A549 (cell line): ENCODE results near the gene PLCH2. TPM values are rescaled to one million over a fixed set of nuclear protein-coding genes. Genes with fewer than 3 reads are reported as not detected.

Source experiments
- ATAC-seq, 2 experiments: fragments of 200-7000 bp in 1 of 2; fragments of >200 bp in 1 of 2; cut with Nextera tagmentation in 1 of 2; cut with Tn5 transposase in 1 of 2; 3 replicates each; pipeline versions ENCODE4 v1.8.0 to v1.9.1; 2018 to 2020; ENCODE audit warnings: mild to moderate bottlenecking in 1 of 2, moderate library complexity in 1 of 2
- CTCF ChIA-PET: fragments of 300-600 bp; sonication (Branson Sonifier 250); formaldehyde crosslinking; extraction: SDS; loops from one replicate; lab custom pipeline; 2021; ENCODE audit warnings: antibody characterized with exemption, inconsistent platforms; lab: Yijun Ruan, JAX
- POLR2A ChIA-PET: fragments of 350-600 bp; formaldehyde crosslinking; extraction: SDS; loops from one replicate; lab custom pipeline; 2021; ENCODE audit warnings: antibody characterized with exemption, inconsistent platforms; lab: Yijun Ruan, JAX
- DNase-seq, 2 experiments: peaks; one replicate each; pipeline versions ENCODE4 v3.0.0 to v3.0.0-alpha.2; 2011 to 2016; ENCODE audit warnings: low read depth in 1 of 2, low spot score in 1 of 2
- FAIRE-seq: peaks from 2 replicates; lab custom pipeline; 2011; peaks lifted over from hg19 to GRCh38; lab: Jason Lieb, UNC
- H3K27ac ChIP-seq, 2 experiments: fragments of >200 bp; sonication (Bioruptor Twin); formaldehyde crosslinking; 3 replicates each; pipeline ENCODE4 v1.5.1; 2016 to 2017
- H3K4me1 ChIP-seq: fragments of >200 bp; sonication (Bioruptor Twin); formaldehyde crosslinking; 3 replicates; pipeline ENCODE4 v1.6.1; 2016
- H3K4me2 ChIP-seq: fragments of >200 bp; sonication (Bioruptor Twin); formaldehyde crosslinking; 3 replicates; pipeline ENCODE4 v1.6.1; 2016
- H3K4me3 ChIP-seq: fragments of >200 bp; sonication (Bioruptor Twin); formaldehyde crosslinking; 3 replicates; pipeline ENCODE4 v1.5.1; 2016
- H3K9me3 ChIP-seq: fragments of >200 bp; sonication (Bioruptor Twin); formaldehyde crosslinking; 3 replicates; pipeline ENCODE4 v1.6.1; 2016
- CBX8 ChIP-seq: fragments of 200-600 bp; sonication (generic); IDR thresholded peaks from 2 replicates; pipeline ENCODE4 v1.6.1; 2016
- CEBPB ChIP-seq, 2 experiments: fragments of >200 bp in 1 of 2; sonication (Bioruptor Twin) in 1 of 2; formaldehyde crosslinking in 1 of 2; IDR thresholded peaks; 2 replicates each; pipeline ENCODE4 v1.6.1; 2012 to 2016
- EHF ChIP-seq: fragments of 250-450 bp; sonication (Bioruptor Pico); IDR thresholded peaks from 2 replicates; pipeline ENCODE4 v1.5.0; 2020; ENCODE audit warnings: mild to moderate bottlenecking
- EHMT2 ChIP-seq: fragments of 200-600 bp; sonication (generic); IDR thresholded peaks from 2 replicates; pipeline ENCODE4 v1.6.1; 2016; ENCODE audit warnings: antibody characterized with exemption, low read depth, mild to moderate bottlenecking, moderate library complexity
- HDAC2 ChIP-seq: fragments of 200-600 bp; sonication (generic); IDR thresholded peaks from 2 replicates; pipeline ENCODE4 v1.6.1; 2016
- HEYL ChIP-seq: fragments of 250-450 bp; sonication (Bioruptor Pico); IDR thresholded peaks from 2 replicates; pipeline ENCODE4 v1.8.0; 2021; ENCODE audit warnings: mild to moderate bottlenecking, moderate library complexity
- HOXA7 ChIP-seq: fragments of 250-450 bp; sonication (Bioruptor Pico); IDR thresholded peaks from 2 replicates; pipeline ENCODE4 v1.5.0; 2020; ENCODE audit warnings: mild to moderate bottlenecking, moderate library complexity
- NFE2L2 ChIP-seq: fragments of 150-350 bp; conservative IDR thresholded peaks from 2 replicates; pipeline ENCODE4 v1.6.1; 2014; ENCODE audit warnings: low read length
- RCOR1 ChIP-seq: fragments of 150-350 bp; IDR thresholded peaks from 2 replicates; pipeline ENCODE4 v1.6.1; 2014; ENCODE audit warnings: antibody characterized with exemption, low read length, low read depth
- RFX5 ChIP-seq: fragments of 450-650 bp; IDR thresholded peaks from 2 replicates; pipeline ENCODE4 v1.7.1; 2014; ENCODE audit warnings: antibody characterized with exemption, mild to moderate bottlenecking, moderate library complexity
- WGBS: methylation state at CpG from one replicate; pipeline ENCODE4 v1.1.6; 2017; ENCODE audit errors: missing lambda C conversion rate; 5-methylcytosine and 5-hydroxymethylcytosine counted together
- polyA plus RNA-seq, 4 experiments: library from polyadenylated mRNA; depleted of rRNA in 3 of 4; stranded (reverse); fragments of >200 nt; fragmentation: RNase III in 1 of 4; extraction: RNeasy Plus Mini Kit Qiagen cat#74134 plus additional on column Dnase treatment in 1 of 4; gene quantifications; 2 replicates in 3 of 4; 3 replicates in 1 of 4; pipeline ENCODE4 v1.2.3, GENCODE V29; 2011 to 2017
- TF ChIP-seq, protein P1 (sequence below): fragments of 450-650 bp; IDR thresholded peaks from 2 replicates; pipeline ENCODE4 v1.6.1; 2014; ENCODE audit warnings: antibody characterized with exemption
- TF ChIP-seq, protein P2 (sequence below): fragments of >200 bp; sonication (Bioruptor Twin); formaldehyde crosslinking; IDR thresholded peaks from 2 replicates; pipeline ENCODE4 v1.6.1; 2016
- TF ChIP-seq, protein P3 (sequence below): fragments of 250-450 bp; sonication (Bioruptor Pico); IDR thresholded peaks from 2 replicates; pipeline ENCODE4 v1.5.0; 2021; ENCODE audit warnings: mild to moderate bottlenecking, moderate library complexity, borderline replicate concordance
- TF ChIP-seq, protein P4 (sequence below): IDR thresholded peaks from 2 replicates; pipeline ENCODE4 v1.6.1; 2012
- TF ChIP-seq, protein P5 (sequence below): fragments of >200 bp; sonication (Bioruptor Twin); formaldehyde crosslinking; IDR thresholded peaks from 3 replicates; pipeline ENCODE4 v1.6.1; 2016
- TF ChIP-seq, protein P6 (sequence below): fragments of 200-600 bp; sonication (generic); IDR thresholded peaks from 2 replicates; pipeline ENCODE4 v1.6.1; 2016; ENCODE audit warnings: antibody characterized with exemption, mild to moderate bottlenecking, moderate library complexity

Gene PLCH2
- polyA plus RNA-seq, 2 of the 4 experiments (the other 2 are of a cell fraction), result 0.10 to 0.18 TPM

DNA sequence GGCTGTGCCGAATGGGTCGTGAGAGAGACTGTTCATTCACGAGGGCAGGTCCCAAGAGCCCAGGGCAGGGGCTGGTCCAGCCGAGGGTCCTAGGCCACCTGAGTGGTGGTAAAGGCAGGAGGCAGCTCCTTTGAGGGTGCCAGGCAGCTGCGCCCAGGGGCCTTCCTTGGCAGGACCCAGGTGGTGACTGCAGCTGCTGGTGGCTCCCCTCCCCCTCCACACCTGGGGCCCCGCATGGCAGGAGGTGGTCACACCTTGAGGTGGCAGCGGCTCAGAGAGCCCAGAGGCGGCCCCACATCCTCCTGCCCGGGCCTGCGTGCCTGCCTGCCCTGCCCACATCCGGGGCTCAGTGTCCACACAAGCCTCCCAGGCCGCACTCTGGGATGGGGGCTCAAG lies 9.8 kb upstream of the PLCH2 start:
- 71% methylated on average over 1 of the region's 12 CpGs for WGBS
- ChIA-PET CTCF (interaction anchor here (0.6 kb wide), 1 partner anchor 22 kb away, joined by 3 read pairs; no protein-coding TSS in a partner anchor), POLR2A (no interaction called here)
- Histone ChIP-seq H3K4me2 (no peak overlapping the region), H3K9me3 (no peaks in the 10 kb centered on the region), H3K4me1 (peaks cover 8% of the 10 kb centered on the region; the same call in 2 of the 3 replicates)
- no peak for ATAC-seq
- TF ChIP-seq RFX5 (no peak), HDAC2 (no peak), HEYL (CRISPR knock-in tag) (no peak)
- TF ChIP-seq, protein P1, sequence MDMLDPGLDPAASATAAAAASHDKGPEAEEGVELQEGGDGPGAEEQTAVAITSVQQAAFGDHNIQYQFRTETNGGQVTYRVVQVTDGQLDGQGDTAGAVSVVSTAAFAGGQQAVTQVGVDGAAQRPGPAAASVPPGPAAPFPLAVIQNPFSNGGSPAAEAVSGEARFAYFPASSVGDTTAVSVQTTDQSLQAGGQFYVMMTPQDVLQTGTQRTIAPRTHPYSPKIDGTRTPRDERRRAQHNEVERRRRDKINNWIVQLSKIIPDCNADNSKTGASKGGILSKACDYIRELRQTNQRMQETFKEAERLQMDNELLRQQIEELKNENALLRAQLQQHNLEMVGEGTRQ, result no peak
- TF ChIP-seq, all 56 proteins: peak for 0
- FAIRE-seq (no peak), DNase-seq (no peak)
- Histone ChIP-seq H3K4me3 (no peak overlapping the region), H3K27ac (no peak overlapping the region)

DNA sequence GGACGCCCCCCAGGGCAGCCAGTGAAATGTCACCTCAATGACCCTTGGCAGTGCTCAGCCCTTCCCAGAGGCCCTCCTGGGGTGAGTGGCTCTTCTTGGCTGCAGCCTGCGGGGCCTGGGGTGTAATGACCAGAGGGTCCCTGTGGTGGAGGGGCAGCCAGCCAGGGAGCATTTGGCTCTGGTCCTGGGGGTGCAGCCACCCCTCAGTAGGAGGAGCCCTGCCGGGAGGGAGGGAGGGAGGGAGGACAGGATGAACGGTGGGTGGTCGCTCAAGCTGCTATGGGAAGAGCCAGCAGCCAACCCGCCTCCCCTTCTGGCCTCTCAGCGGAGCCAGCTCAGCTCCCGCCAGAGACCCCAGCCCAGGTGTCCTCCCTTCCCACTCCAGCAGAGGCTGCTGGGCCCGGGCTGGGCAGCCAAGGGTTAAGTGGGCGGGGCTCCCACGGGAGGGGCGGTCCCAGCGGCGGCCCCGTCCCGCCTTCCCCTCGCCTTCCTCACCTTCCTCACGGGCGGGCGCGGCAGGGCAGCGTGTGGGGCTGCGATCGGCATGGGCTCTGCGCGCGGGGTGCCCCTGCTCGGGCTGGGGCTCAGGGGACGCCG lies 9.0 kb upstream of the PLCH2 start:
- H3K9me3 ChIP-seq, result no peaks in the 10 kb centered on the region
- POLR2A ChIA-PET, result no interaction called here
- H3K4me3 ChIP-seq, result peak overlapping the region; percentile 34; the same call in 2 of the 3 replicates
- ATAC-seq, result peak; percentile 11 to 66; a peak in 3 of 6 replicates
- H3K4me2 ChIP-seq, result peak overlapping the region; percentile 72
- no peak for FAIRE-seq
- TF ChIP-seq RCOR1 (no peak), HOXA7 (no peak), RFX5 (no peak), EHMT2 (no peak), CBX8 (no peak), NFE2L2 (no peak), CEBPB (IDR thresholded peaks at IDR 0.05) (no peak), EHF (no peak), HEYL (CRISPR knock-in tag) (no peak)
- TF ChIP-seq, protein P2, sequence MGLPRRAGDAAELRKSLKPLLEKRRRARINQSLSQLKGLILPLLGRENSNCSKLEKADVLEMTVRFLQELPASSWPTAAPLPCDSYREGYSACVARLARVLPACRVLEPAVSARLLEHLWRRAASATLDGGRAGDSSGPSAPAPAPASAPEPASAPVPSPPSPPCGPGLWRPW, result no peak
- TF ChIP-seq, protein P3, sequence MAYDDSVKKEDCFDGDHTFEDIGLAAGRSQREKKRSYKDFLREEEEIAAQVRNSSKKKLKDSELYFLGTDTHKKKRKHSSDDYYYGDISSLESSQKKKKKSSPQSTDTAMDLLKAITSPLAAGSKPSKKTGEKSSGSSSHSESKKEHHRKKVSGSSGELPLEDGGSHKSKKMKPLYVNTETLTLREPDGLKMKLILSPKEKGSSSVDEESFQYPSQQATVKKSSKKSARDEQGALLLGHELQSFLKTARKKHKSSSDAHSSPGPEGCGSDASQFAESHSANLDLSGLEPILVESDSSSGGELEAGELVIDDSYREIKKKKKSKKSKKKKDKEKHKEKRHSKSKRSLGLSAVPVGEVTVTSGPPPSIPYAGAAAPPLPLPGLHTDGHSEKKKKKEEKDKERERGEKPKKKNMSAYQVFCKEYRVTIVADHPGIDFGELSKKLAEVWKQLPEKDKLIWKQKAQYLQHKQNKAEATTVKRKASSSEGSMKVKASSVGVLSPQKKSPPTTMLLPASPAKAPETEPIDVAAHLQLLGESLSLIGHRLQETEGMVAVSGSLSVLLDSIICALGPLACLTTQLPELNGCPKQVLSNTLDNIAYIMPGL (CRISPR knock-in tag), result no peak
- TF ChIP-seq, protein P4, sequence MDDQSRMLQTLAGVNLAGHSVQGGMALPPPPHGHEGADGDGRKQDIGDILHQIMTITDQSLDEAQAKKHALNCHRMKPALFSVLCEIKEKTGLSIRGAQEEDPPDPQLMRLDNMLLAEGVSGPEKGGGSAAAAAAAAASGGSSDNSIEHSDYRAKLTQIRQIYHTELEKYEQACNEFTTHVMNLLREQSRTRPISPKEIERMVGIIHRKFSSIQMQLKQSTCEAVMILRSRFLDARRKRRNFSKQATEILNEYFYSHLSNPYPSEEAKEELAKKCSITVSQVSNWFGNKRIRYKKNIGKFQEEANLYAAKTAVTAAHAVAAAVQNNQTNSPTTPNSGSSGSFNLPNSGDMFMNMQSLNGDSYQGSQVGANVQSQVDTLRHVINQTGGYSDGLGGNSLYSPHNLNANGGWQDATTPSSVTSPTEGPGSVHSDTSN, result no peak
- TF ChIP-seq, protein P5, sequence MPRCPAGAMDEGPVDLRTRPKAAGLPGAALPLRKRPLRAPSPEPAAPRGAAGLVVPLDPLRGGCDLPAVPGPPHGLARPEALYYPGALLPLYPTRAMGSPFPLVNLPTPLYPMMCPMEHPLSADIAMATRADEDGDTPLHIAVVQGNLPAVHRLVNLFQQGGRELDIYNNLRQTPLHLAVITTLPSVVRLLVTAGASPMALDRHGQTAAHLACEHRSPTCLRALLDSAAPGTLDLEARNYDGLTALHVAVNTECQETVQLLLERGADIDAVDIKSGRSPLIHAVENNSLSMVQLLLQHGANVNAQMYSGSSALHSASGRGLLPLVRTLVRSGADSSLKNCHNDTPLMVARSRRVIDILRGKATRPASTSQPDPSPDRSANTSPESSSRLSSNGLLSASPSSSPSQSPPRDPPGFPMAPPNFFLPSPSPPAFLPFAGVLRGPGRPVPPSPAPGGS, result no peak
- peak overlapping the region in 1 of 2 experiments; percentile 58; a peak in 2 of 6 replicates for H3K27ac ChIP-seq
- no peak for DNase-seq
- no CpG with 5 or more reads among the region's 30 CpGs for WGBS
- CTCF ChIA-PET, result interaction anchor here (0.6 to 1.7 kb wide), 3 partner anchors 10 to 49 kb away, joined by 3 to 7 read pairs (median 4); no protein-coding TSS in a partner anchor
- H3K4me1 ChIP-seq, result peaks cover 8% of the 10 kb centered on the region; the same call in 2 of the 3 replicates

DNA sequence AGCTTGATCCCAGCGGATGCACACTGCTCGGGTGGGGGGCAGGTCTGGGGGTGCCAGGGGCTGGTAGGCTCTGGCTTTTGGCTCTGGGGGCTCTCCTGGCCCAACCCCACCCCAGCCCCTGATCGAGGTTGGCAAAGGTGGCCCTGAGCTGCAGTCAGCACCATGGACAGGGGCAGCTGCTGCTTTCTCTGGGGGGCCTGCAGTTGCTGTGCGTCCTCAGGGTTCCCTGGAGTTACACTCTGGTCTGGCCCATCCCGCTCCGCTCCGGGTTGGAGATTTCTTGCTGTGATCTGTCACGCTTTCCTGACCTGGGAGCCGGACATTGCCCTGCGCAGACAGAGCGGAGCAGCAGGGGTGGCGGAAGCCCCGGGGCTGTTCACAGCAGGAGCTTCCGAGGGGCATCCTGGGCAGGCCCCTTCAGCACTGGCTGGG lies 8.0 kb upstream of the PLCH2 start:
- peak overlapping the region; percentile 72; the same call in 1 of the 3 replicates for H3K4me2 ChIP-seq
- H3K9me3 ChIP-seq, result no peaks in the 10 kb centered on the region
- ChIA-PET POLR2A (no interaction called here), CTCF (interaction anchor here (1.0 to 4.6 kb wide), 5 partner anchors 11 to 58 kb away, joined by 3 to 27 read pairs (median 4); no protein-coding TSS in a partner anchor)
- H3K4me3 ChIP-seq, result no peak overlapping the region
- DNase-seq (no peak), ATAC-seq (peak in 1 of 2 experiments; percentile 40; a peak in 3 of 6 replicates), FAIRE-seq (no peak)
- 65% methylated on average over 4 of the region's 14 CpGs for WGBS
- no peak for TF ChIP-seq NFE2L2
- TF ChIP-seq, protein P6, sequence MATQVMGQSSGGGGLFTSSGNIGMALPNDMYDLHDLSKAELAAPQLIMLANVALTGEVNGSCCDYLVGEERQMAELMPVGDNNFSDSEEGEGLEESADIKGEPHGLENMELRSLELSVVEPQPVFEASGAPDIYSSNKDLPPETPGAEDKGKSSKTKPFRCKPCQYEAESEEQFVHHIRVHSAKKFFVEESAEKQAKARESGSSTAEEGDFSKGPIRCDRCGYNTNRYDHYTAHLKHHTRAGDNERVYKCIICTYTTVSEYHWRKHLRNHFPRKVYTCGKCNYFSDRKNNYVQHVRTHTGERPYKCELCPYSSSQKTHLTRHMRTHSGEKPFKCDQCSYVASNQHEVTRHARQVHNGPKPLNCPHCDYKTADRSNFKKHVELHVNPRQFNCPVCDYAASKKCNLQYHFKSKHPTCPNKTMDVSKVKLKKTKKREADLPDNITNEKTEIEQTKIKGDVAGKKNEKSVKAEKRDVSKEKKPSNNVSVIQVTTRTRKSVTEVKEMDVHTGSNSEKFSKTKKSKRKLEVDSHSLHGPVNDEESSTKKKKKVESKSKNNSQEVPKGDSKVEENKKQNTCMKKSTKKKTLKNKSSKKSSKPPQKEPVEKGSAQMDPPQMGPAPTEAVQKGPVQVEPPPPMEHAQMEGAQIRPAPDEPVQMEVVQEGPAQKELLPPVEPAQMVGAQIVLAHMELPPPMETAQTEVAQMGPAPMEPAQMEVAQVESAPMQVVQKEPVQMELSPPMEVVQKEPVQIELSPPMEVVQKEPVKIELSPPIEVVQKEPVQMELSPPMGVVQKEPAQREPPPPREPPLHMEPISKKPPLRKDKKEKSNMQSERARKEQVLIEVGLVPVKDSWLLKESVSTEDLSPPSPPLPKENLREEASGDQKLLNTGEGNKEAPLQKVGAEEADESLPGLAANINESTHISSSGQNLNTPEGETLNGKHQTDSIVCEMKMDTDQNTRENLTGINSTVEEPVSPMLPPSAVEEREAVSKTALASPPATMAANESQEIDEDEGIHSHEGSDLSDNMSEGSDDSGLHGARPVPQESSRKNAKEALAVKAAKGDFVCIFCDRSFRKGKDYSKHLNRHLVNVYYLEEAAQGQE, result peak; percentile 90
- H3K27ac ChIP-seq, result no peak overlapping the region
- H3K4me1 ChIP-seq, result peaks cover 8% of the 10 kb centered on the region; the same call in 2 of the 3 replicates
